GM18858 (cell line): ENCODE results near the gene SLC6A6.

Experiments
- ATAC-seq: cut with Tn5 transposase; IDR thresholded peaks from one replicate; pipeline ENCODE4 v1.9.1; 2021; ENCODE audit not compliant: unreplicated experiment

Gene SLC6A6

DNA sequence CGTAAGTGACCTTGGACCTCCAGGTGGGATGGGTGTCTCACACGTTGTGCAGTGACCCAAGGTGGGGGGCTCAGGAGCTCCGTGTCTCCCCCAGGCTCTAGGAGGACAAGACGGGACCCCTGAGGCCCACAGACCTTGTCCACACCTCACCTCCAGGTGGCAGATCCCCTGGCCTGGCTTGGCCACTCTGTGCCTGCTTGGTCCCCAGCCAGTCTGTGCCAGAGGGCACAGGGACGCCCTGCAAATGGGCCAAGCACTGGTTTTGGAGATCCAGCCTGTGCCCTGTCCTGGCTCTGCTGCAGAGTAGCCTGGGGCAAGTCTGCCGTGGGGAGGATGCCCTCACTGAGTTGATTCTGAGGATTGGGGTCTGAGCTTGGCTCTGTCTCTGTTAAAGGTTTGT is 14.0 kb downstream of the SLC6A6 start:
- no peak for ATAC-seq

DNA sequence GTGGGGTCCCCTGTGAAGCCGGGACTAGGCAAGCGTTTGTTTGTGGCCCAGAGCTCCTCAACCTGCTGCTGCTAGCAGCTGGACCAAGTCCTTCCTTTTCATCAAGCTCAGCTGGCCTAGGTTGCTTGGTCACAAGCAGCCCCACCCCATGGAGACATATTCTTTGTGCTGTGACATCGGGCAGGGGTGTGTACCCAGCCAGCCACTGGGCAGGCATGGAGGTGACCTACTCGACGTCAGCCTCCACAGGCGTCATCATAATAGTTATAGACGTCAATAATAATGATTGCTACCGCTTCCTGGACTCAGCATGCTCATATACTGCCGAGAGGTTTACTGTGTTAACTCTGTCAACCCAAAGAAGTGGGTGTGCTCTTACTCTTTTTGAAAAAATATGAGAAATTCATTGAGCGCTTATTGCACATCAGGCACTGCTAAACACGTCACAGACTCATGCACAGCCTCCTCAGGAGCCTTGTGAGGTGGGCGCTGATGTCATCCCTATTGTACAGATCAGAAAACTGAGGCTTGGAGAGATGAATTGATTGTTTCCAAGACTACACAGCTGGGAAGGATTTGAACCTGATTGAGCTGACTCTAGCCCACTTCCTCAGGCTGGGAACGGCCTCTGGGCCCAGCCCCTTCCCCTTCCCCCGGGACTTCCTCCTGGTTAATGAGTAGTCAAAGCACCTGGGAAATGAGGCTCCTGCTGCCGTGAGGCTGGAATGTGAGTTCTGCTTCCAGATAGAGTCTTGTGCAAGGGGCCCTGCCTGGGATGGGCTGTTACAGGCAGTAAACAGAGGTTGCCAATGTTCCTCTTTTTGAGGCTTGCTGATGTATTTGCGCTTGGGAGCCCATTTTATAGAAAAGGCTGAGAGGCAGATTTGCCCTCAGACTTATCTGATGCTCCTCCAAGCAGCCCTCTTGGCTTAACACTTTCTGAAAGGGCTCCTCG is 16.2 kb downstream of the SLC6A6 start:
- no peak for ATAC-seq

DNA sequence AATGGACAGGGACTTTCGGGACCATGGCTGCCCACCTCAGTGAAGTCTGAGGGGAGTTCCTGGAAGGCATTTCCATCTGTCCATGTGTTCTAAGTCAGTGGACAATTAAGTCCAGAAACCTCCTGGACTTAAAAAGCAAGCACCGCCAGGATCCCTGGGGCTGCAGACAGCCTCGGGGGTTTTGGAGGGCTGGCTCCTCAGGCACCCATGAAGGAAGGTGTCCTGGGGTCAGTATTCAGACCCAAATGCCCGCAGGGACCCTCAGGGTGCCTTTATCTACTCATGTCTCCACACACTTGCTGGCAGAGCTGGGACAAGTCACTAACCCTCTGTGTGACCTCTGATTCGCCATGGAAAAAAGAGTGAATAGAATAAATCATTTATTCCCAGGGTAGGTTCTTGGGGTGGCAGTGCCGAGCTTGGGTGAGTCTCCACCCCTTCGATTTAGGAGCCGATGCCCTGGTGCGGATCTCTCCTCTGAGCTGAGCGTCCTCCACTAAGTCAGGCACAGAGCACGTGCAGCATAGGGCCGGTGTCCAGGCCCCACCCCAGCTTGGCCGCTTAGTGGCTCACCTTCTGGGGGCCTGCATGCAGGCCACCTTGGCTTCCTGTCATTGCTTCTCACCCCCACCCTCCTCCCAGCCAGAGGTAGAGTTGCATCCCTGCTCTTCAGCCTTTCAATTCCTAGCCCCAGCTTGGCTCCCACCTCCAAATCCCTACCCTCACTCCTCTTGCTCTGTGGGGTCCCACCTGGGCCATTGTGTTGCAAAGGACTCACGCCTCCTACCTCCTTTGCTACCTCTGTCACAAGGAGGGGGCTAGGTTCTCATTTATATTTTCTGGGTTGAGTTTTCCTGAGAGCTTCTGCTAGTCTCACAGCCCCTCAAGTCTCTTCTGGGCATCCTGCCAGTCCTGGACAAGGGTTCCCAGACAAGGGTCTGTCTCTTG is 19.9 kb downstream of the SLC6A6 start:
- no peak for ATAC-seq

DNA sequence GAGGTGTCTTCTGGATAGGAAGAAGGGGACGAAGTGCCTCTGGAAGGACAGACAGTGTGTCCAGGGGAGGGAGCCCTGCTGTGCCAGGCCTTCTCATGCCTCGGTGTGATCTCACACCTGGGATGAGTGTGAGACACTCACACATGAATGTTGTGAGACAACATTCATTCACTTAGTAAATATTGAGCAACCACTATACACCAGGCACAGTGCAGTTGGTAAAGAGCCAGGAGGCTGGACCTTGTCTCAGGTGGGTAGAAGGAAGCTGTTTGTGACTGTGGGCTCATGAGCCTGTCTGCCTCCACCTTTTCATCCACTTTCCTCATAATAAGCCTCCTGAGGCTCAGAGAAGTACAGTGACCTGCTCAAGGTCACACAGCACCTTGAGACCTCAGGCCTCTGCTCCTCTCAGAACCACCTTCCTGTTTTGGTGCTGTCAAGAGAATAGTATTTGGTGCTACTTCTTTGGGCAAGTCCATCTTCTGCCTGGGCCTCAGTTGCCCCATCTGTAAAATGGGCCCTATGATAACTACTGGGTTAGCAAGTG is 20.9 kb downstream of the SLC6A6 start:
- ATAC-seq: no peak

DNA sequence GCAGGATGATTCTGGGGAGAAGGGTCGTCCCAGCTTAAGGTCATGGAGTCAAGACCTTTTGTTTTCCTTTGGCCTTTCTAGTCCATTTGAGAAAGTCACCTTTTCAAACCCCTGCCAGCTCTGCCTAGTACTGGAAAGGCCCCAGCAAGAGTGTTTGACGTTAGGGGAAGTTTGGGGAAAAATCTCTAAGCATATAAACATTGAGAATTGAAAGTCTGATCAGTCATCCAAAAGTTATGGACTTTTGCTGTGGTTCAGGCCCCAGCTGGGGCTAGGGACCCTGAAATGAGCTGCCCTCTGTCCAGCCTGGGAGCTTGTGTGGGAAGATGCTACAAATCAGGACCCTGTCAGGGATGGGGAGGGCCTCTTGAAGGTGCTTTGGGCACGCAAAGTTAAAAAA is 21.6 kb downstream of the SLC6A6 start:
- ATAC-seq: no peak

DNA sequence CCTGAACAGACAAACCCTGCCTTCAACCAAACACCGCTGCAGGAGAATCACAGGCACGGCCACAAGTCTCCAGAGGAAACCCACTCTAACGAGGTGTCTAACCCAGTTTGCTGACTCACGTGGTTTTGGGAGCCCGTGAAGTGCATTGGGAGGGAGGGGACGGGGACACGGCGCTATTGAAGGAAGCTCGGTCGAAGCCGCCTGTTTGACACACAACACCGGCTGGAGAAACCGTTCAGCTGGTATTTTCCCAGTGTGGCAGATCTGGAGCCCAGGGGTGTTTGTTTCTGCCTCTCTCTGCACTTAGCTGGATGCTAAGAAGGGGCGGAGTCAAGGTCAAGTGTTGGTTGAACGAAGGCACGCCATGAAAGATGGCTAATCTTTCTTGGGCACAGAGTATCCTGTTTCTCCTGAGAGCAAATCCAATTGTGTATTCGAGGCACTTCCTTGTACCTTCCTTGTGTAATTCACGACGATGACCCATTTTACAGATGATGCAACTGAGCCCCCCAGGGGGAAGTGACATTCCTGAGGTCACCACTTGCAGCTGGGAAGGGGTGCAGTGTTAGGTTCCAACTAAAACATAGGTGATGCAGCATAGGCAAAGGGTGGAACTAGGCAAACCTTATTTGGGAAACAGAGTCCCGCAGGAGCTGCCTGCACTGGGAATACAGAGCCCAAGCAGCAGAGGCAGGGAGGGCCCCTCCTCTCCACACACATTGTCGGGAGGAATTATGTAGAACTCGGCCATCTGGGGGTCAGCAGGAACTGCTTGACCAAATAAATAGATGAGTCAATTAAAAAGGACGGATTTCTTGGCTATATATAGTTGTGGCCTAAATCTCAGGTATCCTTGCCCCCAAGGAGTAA is 22.5 kb downstream of the SLC6A6 start:
- ATAC-seq: no peak

DNA sequence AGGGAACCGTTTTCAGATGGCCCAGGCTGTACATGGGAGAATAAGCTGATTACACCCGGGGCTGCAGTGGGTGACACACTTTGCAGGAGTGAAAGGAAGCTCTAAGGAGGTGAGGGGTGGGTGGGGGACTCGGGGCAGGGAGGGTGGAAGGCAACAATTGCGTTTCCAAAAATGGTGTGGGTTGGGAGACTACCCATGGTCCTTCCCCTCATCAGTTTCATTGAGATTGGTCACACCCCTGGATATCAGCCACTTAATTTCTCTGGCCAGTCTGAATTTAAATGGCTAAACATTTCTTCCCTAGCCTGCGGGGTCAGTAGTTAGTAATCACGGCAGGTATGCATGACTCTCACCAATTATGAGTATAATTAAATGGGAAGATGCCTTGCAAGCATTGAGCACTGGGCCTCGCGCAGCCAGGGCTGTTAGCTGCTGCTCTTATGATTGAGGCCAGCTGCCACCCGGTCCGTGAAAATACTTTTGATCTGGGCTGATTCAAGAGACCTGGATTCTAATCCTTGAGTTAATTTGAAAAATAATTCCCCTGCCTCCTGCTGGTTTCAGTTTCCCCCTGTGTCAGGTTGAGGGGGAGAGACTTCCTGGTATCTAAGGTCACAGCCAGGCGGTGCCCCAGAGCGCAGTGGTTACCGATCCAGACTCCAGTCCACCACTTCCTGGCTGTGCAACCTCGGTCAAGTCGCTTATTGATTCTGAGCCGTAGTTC is 23.3 kb downstream of the SLC6A6 start:
- peak; percentile 37 for ATAC-seq

DNA sequence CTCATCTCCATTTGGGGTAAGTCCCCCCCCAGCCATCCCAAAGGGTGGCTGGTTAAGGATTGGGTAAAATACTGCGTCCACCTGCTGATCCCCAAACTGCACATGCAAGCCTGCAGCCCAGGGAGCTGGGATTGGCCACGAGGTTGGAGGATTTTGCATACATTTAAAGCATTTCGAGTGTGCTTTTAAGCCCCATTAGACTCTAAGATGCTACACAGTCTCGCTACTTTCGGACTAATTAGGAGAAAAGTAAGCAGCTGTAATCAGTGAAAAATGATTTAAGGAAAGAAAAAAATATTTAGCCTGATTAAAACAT is 23.9 kb downstream of the SLC6A6 start:
- no peak for ATAC-seq

DNA sequence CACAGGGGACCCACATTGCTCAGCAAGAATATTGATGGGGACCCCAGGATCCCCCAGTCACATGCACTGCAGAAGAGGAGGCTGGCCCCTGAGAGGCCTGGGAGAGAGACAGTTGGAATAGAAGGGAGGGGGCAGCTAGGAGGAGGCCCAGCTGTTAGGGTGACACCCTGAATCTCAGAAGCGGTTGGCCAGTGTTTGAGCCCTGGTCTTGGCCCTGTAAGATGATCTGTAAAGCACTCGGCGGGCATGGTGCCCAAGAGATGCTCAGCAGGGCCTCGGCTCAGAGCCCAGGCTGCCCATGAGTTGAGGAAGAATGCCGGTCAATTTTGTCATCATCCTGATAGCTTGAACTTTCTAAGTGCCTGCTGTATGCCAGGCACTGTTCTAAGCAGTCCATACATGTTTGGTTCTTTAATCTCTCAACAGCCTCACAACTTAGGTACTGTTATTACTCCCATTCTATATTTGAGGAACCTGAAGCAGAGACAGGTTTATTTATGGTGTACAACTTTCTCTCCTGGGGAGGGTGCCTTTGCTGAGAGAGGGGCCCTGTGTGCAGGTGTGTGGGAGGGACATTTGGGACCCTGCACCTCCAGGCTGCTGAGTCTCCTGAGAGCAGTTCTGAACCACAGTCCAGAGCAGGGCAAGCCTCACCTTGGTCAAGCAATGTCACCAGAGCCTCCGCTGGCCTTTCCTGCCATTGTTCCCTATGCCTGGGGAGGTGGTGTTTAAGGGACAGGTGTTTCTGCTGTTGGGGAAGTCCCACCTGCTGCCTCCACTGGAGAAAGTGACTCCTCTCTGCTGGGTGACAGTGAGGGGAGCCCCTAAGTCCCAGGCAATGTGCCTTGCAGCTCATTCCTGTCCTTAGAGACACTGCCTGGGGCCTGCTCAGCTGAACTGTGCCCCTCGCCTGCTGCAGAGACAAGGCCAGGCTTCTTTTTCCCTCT is 26.0 kb downstream of the SLC6A6 start:
- ATAC-seq: no peak

DNA sequence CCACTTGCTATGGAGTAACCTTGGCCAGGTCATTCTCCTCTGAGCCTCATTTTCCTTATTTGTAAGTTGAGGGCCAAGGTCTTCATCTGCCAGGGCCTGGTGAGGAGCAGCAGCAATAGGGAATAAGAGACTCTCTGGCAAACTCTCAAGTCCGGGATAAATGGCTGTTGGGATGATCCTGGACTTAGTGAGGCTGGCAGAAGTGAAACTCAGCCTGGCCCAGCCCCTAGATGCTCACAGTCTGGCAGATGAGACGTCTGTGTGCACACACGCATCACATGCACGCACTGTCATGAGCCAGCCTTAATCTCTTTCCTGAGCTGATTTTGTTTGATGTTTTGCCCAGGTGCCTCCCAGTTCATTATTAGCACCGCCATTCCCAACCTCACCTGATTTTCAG is 26.8 kb downstream of the SLC6A6 start:
- no peak for ATAC-seq

DNA sequence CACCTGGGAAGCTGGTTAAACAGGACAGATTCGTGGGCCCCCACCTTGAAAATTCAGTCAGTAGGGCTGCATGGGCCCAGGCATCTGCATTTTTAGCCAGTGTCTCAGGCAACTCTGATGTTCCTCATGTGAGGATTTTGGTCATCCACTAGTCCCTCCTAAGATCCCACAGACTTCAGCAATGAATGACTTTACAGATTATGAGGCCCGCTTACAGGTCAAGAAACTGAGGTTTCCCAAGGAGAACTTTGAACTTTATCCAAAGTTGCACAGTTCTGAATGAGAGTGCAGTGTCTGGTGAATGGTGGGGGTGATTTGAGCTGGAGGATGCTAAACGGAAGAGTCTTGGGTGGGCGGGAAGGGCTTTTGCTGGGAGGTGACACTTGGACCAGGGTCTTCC is 27.2 kb downstream of the SLC6A6 start:
- ATAC-seq: no peak

DNA sequence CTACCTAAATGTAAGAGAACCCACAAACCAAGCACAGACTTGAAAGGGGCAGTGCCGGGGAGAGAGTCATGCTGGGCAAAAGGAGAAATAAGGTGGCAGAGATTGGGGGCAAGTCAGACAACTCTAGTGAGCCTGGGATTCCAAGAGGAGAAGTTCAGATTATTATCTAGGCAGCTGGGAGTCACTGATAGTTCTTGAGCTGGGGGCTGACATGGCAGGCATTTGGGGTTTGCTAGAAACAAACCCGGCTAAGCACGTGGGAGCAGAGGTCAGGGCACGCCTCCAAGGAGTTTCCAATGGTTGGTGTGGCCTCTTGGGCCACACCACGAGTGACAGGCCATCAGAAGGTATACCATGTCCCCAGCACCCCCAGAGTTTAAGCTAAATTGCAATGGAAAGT is 27.6 kb downstream of the SLC6A6 start:
- ATAC-seq: no peak

DNA sequence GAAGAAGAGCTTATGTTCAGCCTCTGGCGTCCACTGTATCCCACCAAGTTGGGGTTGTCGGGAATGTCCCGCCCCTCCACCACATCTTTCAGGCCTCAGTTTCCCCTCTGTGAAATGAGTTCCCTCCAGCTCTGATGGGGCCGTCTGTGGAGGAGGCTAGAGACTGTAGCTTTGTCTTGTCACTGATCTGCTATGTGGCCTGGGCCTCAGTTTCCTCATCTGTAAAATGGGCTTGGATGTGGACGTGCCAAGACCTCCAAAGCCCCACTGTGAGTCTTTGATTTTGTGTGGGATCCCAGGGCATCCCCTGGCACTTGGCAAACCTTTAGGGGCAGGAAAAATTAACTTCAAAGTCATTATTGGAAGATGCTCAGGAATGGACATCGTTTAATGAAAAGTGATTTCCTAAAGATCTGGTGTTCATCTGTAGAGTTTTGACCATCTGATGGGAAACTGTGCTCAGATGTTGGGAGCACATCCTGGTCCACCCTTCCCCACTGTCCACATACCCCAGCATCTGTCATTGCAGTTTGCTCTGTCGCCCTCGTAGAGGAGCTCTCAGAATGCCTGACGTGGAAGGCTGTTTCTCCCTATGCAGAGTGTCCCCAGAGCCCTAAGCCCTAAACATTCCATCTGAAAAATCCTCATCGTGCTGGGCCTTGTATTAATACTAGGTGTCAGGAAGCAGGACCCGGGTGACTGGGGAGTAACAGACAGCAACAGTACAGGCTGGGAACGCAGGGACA is 28.5 kb downstream of the SLC6A6 start:
- no peak for ATAC-seq

DNA sequence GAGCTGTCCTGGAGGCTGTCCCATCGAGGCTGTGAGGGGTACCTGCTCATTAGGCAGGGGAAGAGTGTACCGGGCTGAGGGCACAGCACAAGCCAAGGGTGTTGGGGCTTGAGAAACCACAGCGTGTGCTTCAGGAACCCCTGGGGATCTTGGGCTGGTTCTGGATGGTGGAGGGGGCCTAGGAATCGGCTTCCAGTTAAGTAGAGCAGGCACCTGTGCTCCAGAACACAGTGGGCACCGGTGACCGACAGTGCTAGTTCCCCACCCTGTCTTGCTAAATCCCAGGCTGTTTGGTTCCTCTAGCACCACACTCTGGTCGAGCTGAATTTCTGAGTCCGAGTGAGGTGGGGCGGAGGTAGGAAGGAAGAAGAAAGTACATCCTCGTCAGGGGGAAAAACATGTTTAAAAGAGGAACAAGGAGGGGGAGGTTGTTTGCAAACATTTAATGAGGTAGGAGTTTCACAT is 29.1 kb downstream of the SLC6A6 start:
- peak; percentile 19 for ATAC-seq

DNA sequence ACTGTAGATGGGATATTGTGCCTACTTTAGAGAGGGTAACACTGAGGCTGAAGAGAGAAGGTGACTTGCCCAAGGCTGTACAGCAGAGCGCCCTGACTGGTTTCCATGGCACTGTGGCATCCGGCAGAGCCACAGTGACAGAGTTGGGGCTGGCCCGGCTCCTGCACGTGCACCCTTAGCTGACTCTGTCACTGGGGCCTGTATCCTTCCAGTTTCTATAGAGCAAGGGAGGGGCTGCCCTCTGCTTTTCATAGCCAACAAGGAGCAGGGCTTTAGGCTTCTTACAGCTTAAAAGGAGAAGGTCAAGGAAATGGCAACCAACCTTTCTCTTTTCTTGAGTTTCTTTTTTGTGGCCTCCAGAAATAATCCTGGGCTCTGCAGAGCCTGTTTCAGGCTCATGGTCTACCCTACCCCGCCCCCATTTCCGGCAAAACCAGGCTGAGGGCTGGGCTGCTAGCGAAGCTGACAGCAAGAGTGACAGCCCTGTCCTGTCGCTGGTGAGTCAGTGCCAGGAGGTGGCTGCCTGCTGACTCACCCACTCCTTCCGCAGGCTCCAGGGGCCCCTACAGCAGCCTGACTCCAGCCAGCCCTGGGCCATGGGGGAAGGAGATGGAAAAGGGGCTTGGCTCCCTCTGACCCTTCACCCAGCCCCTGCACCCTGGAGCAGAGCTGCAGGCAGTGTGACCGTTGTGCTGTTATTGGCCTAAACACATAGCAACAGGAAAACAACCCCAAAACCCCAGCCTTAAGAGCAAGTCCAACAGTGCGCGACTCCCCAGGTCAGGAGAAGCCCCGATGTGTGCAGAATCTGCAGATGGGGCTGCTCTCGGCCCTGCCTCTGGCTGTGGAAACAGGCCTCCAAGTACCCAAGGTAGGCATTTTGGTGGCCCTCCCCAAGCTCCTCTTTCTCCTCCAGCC is 29.8 kb downstream of the SLC6A6 start:
- peak; percentile 72 for ATAC-seq

DNA sequence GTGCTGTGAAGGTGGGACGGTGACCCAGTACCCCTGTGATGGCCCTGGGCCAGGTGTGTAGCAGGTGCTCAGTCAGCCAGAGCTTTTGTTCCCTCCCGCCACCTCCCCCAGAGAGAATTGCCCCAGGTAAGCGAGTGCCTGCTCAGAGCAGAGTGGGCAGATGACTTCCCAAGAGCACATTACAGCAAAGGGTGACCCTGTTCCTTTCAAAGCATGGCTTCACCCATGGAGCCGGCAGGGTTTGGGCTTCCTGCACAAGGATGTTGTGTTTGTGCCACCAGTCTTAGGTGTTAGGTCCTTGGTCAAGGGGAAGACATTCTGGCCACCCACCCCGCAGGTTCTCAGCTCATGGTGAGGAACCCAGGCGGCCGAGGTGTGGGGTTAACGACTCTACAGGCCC is 30.7 kb downstream of the SLC6A6 start:
- no peak for ATAC-seq

DNA sequence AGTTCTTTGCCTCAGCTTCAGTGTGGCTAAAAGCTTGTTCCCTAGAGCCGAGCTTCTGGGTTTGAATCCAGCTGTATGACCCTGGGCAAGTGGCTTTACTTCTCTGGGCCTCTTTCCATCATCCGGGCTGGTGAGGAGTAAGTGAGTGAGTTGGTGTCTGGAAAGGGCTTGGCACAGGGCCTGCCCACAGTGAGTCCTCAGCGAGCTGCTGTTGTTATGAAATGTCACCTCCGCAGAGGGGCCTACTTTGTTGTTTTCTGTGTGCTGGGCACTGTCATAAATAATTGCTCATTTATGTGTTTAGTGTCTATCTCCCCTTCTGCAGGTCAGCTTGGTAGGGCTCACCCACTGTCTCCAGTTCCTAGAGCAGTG is 31.7 kb downstream of the SLC6A6 start:
- no peak for ATAC-seq
